ENCODE measurements around the gene PTGER4. TPM values are rescaled to one million over a fixed set of nuclear protein-coding genes. Genes with fewer than 3 reads are reported as not detected.

Gene PTGER4
- total and polyA plus RNA-seq, 2 of the 8 experiments (the other 6 are each of a cell fraction or from before 2014, with no cell fraction given): 0.76 to 1.2 TPM

DNA sequence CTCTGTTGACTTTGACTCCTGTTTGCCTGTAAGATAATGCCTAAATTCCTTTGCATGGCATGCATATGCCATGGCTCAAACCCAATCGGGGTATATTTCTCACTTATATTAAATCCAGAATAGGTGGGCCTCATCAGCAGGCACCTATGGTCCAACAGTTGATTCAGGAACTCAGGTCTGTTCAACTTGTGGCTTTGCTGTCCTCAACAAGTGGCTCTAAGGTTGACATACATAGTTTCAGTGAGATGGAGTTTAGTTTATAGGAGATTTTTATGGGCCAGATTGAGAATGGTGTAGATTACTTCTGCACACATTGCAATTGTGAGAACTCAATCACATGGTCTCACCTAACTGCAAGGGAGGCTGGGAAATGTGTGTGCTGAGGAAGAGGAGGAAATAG is 31.6 kb upstream of the PTGER4 start (continued):
- no peak for TF ChIP-seq YY1 (IDR thresholded peaks at IDR 0.05; ENCODE audit: low read depth, low read length)
- no peak for TF ChIP-seq MAFK (IDR thresholded peaks at IDR 0.05; ENCODE audit: low read depth, low read length)
- no peak for TF ChIP-seq PHF8 (conservative IDR thresholded peaks at IDR 0.05; ENCODE audit: low read depth, low read length)
- no peak for TF ChIP-seq SIRT6 (IDR thresholded peaks at IDR 0.05; ENCODE audit: low read length)
- no peak for TF ChIP-seq EGR1 (IDR thresholded peaks at IDR 0.05; ENCODE audit: borderline replicate concordance, low read depth, low read length)
- TF ChIP-seq EP300 (IDR thresholded peaks at IDR 0.05; ENCODE audit: borderline replicate concordance in 1 of 2, low read depth in 2 of 2, low read length in 2 of 2): no peak
- TF ChIP-seq CHD2 (IDR thresholded peaks at IDR 0.05; ENCODE audit: low read length): no peak
- no peak for TF ChIP-seq NRF1 (IDR thresholded peaks at IDR 0.05; ENCODE audit: low read depth, low read length)
- TF ChIP-seq CREB1 (IDR thresholded peaks at IDR 0.05): no peak
- no peak for TF ChIP-seq ATF2 (IDR thresholded peaks at IDR 0.05; ENCODE audit: low read length)
- TF ChIP-seq CBX5 (IDR thresholded peaks at IDR 0.05; ENCODE audit: low read depth, low read length): no peak
- no peak for TF ChIP-seq JUN (IDR thresholded peaks at IDR 0.05; ENCODE audit: low read depth, low read length)
- TF ChIP-seq CBX8 (IDR thresholded peaks at IDR 0.05; ENCODE audit: borderline replicate concordance, low read depth, low read length): no peak
- TF ChIP-seq ZNF274 (IDR thresholded peaks at IDR 0.05; ENCODE audit: borderline replicate concordance, extremely low read depth, low read length): no peak
- TF ChIP-seq SUZ12 (IDR thresholded peaks at IDR 0.05; ENCODE audit: low read length): no peak
- no peak for TF ChIP-seq GTF2F1 (IDR thresholded peaks at IDR 0.05; ENCODE audit: borderline replicate concordance, low read depth, low read length)
- TF ChIP-seq POLR2A (IDR thresholded peaks at IDR 0.05; ENCODE audit: control extremely low read depth in 1 of 2, low read depth in 2 of 2, low read length in 2 of 2): no peak
